GM23338 (cell line): Measurements from ENCODE around the gene UMOD.

ENCODE experiments used
- CREB1 ChIP-seq: fragments of 250-450 bp; sonication (Bioruptor Pico); IDR thresholded peaks from 2 replicates; pipeline ENCODE4 v1.5.0; 2020; ENCODE audit warnings: low read depth, mild to moderate bottlenecking, moderate library complexity
- CTCF ChIP-seq, 2 experiments: fragments of 200-600 bp in 1 of 2; sonication (generic) in 1 of 2; conservative IDR thresholded peaks; 2 replicates each; pipeline versions ENCODE4 v1.5.1 to v1.6.1; 2016 to 2017; ENCODE audit warnings: antibody characterized with exemption in 2 of 2, low read depth in 2 of 2, mild to moderate bottlenecking in 2 of 2, moderate library complexity in 1 of 2
- EZH2 ChIP-seq: fragments of 200-600 bp; sonication (generic); IDR thresholded peaks from one replicate; pipeline ENCODE4 v1.8.0; 2017; ENCODE audit warnings: antibody characterized with exemption, mild to moderate bottlenecking, low read depth; ENCODE audit not compliant: unreplicated experiment
- EZH2phosphoT487 ChIP-seq: fragments of 200-600 bp; sonication (generic); IDR thresholded peaks from one replicate; pipeline ENCODE4 v1.8.1; 2018; ENCODE audit warnings: antibody characterized with exemption; ENCODE audit not compliant: unreplicated experiment
- JUNB ChIP-seq: IDR thresholded peaks from one replicate; pipeline ENCODE4 v1.6.1; 2016; ENCODE audit warnings: antibody characterized with exemption; ENCODE audit not compliant: unreplicated experiment
- POLR2AphosphoS5 ChIP-seq: IDR thresholded peaks from 2 replicates; pipeline ENCODE4 v1.6.1; 2016; ENCODE audit warnings: antibody characterized with exemption, low read depth
- REST ChIP-seq: IDR thresholded peaks from one replicate; pipeline ENCODE4 v1.6.1; 2018; ENCODE audit warnings: antibody characterized with exemption; ENCODE audit not compliant: unreplicated experiment
- ZNF331 ChIP-seq: fragments of 250-450 bp; sonication (Bioruptor Pico); IDR thresholded peaks from 2 replicates; pipeline ENCODE4 v1.5.0; 2020; ENCODE audit warnings: low read depth, mild to moderate bottlenecking, moderate library complexity
- TF ChIP-seq, protein P1 (sequence below): IDR thresholded peaks from 2 replicates; pipeline ENCODE4 v1.6.1; 2016; ENCODE audit warnings: antibody characterized with exemption
- TF ChIP-seq, protein P2 (sequence below): fragments of 250-450 bp; sonication (Bioruptor Pico); IDR thresholded peaks from 2 replicates; pipeline ENCODE4 v1.5.0; 2020; ENCODE audit warnings: mild to moderate bottlenecking, moderate library complexity

DNA sequence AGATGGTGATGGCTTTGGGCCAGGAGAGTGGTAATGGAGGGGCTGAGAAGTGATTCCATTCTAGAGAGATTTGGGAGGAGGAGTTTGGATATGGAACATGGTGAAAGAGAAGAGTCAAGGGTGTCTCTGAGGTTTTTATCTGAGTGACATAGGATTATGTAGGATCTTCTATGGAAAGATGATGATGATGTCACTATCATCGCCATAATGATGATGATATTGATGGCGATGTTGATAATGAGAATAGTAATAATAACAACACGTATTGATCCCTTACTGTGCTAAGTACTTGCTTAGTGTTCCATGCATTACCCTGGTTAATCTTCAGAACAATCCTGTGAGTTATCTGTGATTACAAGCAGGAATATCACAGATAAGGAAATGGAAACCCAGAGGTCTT, 35.5 kb upstream of the UMOD start:
- TF ChIP-seq POLR2AphosphoS5 (no peak), EZH2 (no peak), CTCF (conservative IDR thresholded peaks at IDR 0.05; ENCODE audit: low read depth in 2 of 2) (no peak), EZH2phosphoT487 (no peak), REST (no peak), JUNB (no peak), CREB1 (CRISPR knock-in tag) (no peak), ZNF331 (CRISPR knock-in tag) (no peak)
- TF ChIP-seq, protein P1, sequence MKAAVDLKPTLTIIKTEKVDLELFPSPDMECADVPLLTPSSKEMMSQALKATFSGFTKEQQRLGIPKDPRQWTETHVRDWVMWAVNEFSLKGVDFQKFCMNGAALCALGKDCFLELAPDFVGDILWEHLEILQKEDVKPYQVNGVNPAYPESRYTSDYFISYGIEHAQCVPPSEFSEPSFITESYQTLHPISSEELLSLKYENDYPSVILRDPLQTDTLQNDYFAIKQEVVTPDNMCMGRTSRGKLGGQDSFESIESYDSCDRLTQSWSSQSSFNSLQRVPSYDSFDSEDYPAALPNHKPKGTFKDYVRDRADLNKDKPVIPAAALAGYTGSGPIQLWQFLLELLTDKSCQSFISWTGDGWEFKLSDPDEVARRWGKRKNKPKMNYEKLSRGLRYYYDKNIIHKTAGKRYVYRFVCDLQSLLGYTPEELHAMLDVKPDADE = no peak
- TF ChIP-seq, protein P2, sequence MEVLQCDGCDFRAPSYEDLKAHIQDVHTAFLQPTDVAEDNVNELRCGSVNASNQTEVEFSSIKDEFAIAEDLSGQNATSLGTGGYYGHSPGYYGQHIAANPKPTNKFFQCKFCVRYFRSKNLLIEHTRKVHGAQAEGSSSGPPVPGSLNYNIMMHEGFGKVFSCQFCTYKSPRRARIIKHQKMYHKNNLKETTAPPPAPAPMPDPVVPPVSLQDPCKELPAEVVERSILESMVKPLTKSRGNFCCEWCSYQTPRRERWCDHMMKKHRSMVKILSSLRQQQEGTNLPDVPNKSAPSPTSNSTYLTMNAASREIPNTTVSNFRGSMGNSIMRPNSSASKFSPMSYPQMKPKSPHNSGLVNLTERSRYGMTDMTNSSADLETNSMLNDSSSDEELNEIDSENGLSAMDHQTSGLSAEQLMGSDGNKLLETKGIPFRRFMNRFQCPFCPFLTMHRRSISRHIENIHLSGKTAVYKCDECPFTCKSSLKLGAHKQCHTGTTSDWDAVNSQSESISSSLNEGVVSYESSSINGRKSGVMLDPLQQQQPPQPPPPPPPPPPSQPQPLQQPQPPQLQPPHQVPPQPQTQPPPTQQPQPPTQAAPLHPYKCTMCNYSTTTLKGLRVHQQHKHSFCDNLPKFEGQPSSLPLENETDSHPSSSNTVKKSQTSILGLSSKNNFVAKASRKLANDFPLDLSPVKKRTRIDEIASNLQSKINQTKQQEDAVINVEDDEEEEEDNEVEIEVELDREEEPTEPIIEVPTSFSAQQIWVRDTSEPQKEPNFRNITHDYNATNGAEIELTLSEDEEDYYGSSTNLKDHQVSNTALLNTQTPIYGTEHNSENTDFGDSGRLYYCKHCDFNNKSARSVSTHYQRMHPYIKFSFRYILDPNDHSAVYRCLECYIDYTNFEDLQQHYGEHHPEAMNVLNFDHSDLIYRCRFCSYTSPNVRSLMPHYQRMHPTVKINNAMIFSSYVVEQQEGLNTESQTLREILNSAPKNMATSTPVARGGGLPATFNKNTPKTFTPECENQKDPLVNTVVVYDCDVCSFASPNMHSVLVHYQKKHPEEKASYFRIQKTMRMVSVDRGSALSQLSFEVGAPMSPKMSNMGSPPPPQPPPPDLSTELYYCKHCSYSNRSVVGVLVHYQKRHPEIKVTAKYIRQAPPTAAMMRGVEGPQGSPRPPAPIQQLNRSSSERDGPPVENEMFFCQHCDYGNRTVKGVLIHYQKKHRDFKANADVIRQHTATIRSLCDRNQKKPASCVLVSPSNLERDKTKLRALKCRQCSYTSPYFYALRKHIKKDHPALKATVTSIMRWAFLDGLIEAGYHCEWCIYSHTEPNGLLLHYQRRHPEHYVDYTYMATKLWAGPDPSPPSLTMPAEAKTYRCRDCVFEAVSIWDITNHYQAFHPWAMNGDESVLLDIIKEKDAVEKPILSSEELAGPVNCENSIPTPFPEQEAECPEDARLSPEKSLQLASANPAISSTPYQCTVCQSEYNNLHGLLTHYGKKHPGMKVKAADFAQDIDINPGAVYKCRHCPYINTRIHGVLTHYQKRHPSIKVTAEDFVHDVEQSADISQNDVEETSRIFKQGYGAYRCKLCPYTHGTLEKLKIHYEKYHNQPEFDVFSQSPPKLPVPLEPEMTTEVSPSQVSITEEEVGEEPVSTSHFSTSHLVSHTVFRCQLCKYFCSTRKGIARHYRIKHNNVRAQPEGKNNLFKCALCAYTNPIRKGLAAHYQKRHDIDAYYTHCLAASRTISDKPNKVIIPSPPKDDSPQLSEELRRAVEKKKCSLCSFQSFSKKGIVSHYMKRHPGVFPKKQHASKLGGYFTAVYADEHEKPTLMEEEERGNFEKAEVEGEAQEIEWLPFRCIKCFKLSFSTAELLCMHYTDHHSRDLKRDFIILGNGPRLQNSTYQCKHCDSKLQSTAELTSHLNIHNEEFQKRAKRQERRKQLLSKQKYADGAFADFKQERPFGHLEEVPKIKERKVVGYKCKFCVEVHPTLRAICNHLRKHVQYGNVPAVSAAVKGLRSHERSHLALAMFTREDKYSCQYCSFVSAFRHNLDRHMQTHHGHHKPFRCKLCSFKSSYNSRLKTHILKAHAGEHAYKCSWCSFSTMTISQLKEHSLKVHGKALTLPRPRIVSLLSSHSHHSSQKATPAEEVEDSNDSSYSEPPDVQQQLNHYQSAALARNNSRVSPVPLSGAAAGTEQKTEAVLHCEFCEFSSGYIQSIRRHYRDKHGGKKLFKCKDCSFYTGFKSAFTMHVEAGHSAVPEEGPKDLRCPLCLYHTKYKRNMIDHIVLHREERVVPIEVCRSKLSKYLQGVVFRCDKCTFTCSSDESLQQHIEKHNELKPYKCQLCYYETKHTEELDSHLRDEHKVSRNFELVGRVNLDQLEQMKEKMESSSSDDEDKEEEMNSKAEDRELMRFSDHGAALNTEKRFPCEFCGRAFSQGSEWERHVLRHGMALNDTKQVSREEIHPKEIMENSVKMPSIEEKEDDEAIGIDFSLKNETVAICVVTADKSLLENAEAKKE (CRISPR knock-in tag) = no peak
